C4-2B (cell line): ENCODE data around the gene NEDD4L.

Experiments
- ZFX ChIP-seq: fragments of 450-650 bp; IDR thresholded peaks from 2 replicates; pipeline ENCODE4 v1.6.1; 2017
- TF ChIP-seq, protein P1 (sequence below): fragments of 450-650 bp; conservative IDR thresholded peaks from 2 replicates; pipeline ENCODE4 v1.5.1; 2017; ENCODE audit warnings: mild to moderate bottlenecking

- TF ChIP-seq, protein P1, sequence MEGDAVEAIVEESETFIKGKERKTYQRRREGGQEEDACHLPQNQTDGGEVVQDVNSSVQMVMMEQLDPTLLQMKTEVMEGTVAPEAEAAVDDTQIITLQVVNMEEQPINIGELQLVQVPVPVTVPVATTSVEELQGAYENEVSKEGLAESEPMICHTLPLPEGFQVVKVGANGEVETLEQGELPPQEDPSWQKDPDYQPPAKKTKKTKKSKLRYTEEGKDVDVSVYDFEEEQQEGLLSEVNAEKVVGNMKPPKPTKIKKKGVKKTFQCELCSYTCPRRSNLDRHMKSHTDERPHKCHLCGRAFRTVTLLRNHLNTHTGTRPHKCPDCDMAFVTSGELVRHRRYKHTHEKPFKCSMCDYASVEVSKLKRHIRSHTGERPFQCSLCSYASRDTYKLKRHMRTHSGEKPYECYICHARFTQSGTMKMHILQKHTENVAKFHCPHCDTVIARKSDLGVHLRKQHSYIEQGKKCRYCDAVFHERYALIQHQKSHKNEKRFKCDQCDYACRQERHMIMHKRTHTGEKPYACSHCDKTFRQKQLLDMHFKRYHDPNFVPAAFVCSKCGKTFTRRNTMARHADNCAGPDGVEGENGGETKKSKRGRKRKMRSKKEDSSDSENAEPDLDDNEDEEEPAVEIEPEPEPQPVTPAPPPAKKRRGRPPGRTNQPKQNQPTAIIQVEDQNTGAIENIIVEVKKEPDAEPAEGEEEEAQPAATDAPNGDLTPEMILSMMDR = no peak
- TF ChIP-seq ZFX = no peak
Measured at GRCh38 chr18:58443671-58444070, 399.6 kb downstream of the NEDD4L start.
